PC-9 (cell line): ENCODE results near the gene ITGAV.

Source experiments
- EZH2 ChIP-seq: fragments of 200-600 bp; sonication (generic); IDR thresholded peaks from 2 replicates; pipeline ENCODE4 v1.8.0; 2017; ENCODE audit warnings: antibody characterized with exemption, low read depth
- TF ChIP-seq, protein P1 (sequence below): fragments of 200-600 bp; sonication (generic); conservative IDR thresholded peaks from 2 replicates; pipeline ENCODE4 v1.6.1; 2017; ENCODE audit warnings: mixed run types, antibody characterized with exemption, mild to moderate bottlenecking, moderate library complexity

DNA sequence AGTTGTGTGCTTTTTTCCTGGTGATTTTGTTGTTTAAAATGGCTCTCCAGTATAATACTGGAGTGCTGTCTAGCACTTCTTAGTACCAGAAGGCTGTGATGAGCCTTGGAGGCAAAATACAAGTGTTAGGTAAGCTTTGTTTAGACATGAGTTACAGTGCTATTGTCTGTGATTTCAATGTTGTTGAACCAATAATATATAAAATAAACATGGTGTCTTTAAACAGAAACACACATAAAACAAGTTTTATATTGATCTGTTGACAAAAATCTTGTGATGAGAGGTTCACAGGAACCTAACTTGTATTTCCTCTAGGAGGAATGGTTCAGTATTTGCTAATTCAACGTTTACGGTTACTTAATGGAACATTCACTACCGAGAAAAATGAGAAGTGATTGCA is 99.0 kb downstream of the ITGAV start:
- TF ChIP-seq, protein P1, sequence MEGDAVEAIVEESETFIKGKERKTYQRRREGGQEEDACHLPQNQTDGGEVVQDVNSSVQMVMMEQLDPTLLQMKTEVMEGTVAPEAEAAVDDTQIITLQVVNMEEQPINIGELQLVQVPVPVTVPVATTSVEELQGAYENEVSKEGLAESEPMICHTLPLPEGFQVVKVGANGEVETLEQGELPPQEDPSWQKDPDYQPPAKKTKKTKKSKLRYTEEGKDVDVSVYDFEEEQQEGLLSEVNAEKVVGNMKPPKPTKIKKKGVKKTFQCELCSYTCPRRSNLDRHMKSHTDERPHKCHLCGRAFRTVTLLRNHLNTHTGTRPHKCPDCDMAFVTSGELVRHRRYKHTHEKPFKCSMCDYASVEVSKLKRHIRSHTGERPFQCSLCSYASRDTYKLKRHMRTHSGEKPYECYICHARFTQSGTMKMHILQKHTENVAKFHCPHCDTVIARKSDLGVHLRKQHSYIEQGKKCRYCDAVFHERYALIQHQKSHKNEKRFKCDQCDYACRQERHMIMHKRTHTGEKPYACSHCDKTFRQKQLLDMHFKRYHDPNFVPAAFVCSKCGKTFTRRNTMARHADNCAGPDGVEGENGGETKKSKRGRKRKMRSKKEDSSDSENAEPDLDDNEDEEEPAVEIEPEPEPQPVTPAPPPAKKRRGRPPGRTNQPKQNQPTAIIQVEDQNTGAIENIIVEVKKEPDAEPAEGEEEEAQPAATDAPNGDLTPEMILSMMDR: no peak
- TF ChIP-seq EZH2: no peak
